ENCODE data around the gene ADSS1.

ADSS1 gene

GRCh38 chr14:104697892-104698583 lies 26.0 kb upstream of the ADSS1 start:
- DNase-seq (ENCODE audit: extremely low spot score, insufficient read length, low read depth) (no peak), FAIRE-seq (no peak)

- DNase-seq (ENCODE audit: extremely low spot score, insufficient read length, low read depth) = no peak
- FAIRE-seq = no peak
These were observed 25.2 kb upstream of the ADSS1 start for GRCh38 chr14:104698688-104699425.

- DNase-seq (ENCODE audit: extremely low spot score, insufficient read length, low read depth) (no peak), FAIRE-seq (no peak)
These were observed 24.6 kb upstream of the ADSS1 start for GRCh38 chr14:104699426-104699748.

- DNase-seq (ENCODE audit: extremely low spot score, insufficient read length, low read depth) (no peak), FAIRE-seq (no peak)
These were observed 23.8 kb upstream of the ADSS1 start for GRCh38 chr14:104700225-104700651.

GRCh38 chr14:104700747-104701217 lies 23.2 kb upstream of the ADSS1 start:
- FAIRE-seq (no peak), DNase-seq (ENCODE audit: extremely low spot score, insufficient read length, low read depth) (no peak)

- DNase-seq (ENCODE audit: extremely low spot score, insufficient read length, low read depth) (no peak), FAIRE-seq (no peak)
These were observed 22.5 kb upstream of the ADSS1 start for GRCh38 chr14:104701383-104702076.

GRCh38 chr14:104702106-104702505 lies 21.9 kb upstream of the ADSS1 start:
- DNase-seq (ENCODE audit: extremely low spot score, insufficient read length, low read depth) (no peak), FAIRE-seq (no peak)

GRCh38 chr14:104702673-104703072 lies 21.4 kb upstream of the ADSS1 start:
- no peak for FAIRE-seq

GRCh38 chr14:104703269-104703668 lies 20.8 kb upstream of the ADSS1 start:
- FAIRE-seq = no peak
- DNase-seq (ENCODE audit: extremely low spot score, insufficient read length, low read depth) = no peak

More at GRCh38 chr14:104702673-104703072, 21.4 kb upstream of the ADSS1 start:
- no peak for DNase-seq (ENCODE audit: extremely low spot score, insufficient read length, low read depth)

GRCh38 chr14:104704252-104704651 lies 19.8 kb upstream of the ADSS1 start:
- FAIRE-seq = no peak

GRCh38 chr14:104705340-104706047 lies 18.5 kb upstream of the ADSS1 start:
- DNase-seq (ENCODE audit: extremely low spot score, insufficient read length, low read depth) = no peak
- no peak for FAIRE-seq

More at GRCh38 chr14:104704252-104704651, 19.8 kb upstream of the ADSS1 start:
- no peak for DNase-seq (ENCODE audit: extremely low spot score, insufficient read length, low read depth)

- no peak for DNase-seq (ENCODE audit: extremely low spot score, insufficient read length, low read depth)
- no peak for FAIRE-seq
These were observed 17.1 kb upstream of the ADSS1 start for GRCh38 chr14:104706733-104707607.

- FAIRE-seq (no peak), DNase-seq (ENCODE audit: extremely low spot score, insufficient read length, low read depth) (no peak)
These were observed 16.1 kb upstream of the ADSS1 start for GRCh38 chr14:104707608-104708595.

- DNase-seq (ENCODE audit: extremely low spot score, insufficient read length, low read depth) (peak; percentile 90), FAIRE-seq (peak; percentile 90)
These were observed 15.3 kb upstream of the ADSS1 start for GRCh38 chr14:104708606-104709268.

- FAIRE-seq (no peak), DNase-seq (ENCODE audit: extremely low spot score, insufficient read length, low read depth) (no peak)
These were observed 14.5 kb upstream of the ADSS1 start for GRCh38 chr14:104709387-104710039.

- DNase-seq (ENCODE audit: extremely low spot score, insufficient read length, low read depth) = no peak
- FAIRE-seq = no peak
These were observed 13.8 kb upstream of the ADSS1 start for GRCh38 chr14:104710071-104710735.
